ENCODE measurements around the gene PSMG4. TPM values are rescaled to one million over a fixed set of nuclear protein-coding genes. Genes with fewer than 3 reads are reported as not detected.

Gene PSMG4
- total and polyA plus RNA-seq, 7 experiments from 2014 or later = 15.6 to 81.7 (median 42.5) TPM

- H3K27me3 Mint-ChIP-seq = peaks cover 0 to 6% (median 0%) of the 10 kb centered on the region in 5 donors
- H3K4me1 Mint-ChIP-seq = peaks cover 0 to 5% (median 0%) of the 10 kb centered on the region in 7 donors
- H3K36me3 Mint-ChIP-seq = peaks cover 0 to 55% (median 36%) of the 10 kb centered on the region in 5 donors
- CTCF ChIA-PET = no interaction called here
- no peak overlapping the region for H3K4me3 Mint-ChIP-seq
- H3K36me3 ChIP-seq (ENCODE audit: control insufficient read depth in 2 of 3, insufficient read depth in 3 of 3, low read length in 3 of 3) = peaks cover 0 to 9% (median 0%) of the 10 kb centered on the region in 3 experiments
- no peaks in the 10 kb centered on the region for H3K27me3 ChIP-seq (ENCODE audit: control insufficient read depth in 2 of 2, insufficient read depth in 2 of 2, low read length in 2 of 2)
- POLR2A ChIA-PET = no interaction called here
- no peak overlapping the region for H3K27ac ChIP-seq (ENCODE audit: low read depth, low read length)
- H3K9me3 Mint-ChIP-seq = peaks cover 0 to 6% (median 0%) of the 10 kb centered on the region in 11 donors
- H3K9me3 ChIP-seq (ENCODE audit: control insufficient read depth in 2 of 3, low read length in 3 of 3) = peaks cover 0 to 4% (median 0%) of the 10 kb centered on the region in 3 experiments
- DNase-seq = no peak
- intact Hi-C loops (cut with micrococcal nuclease) = no loop called here
- no peak overlapping the region for H3K27ac Mint-ChIP-seq
- no peaks in the 10 kb centered on the region for H3K4me1 ChIP-seq (ENCODE audit: control insufficient read depth in 2 of 2, insufficient read depth in 2 of 2, low read length in 2 of 2)
- ATAC-seq = no peak
- H3K4me3 ChIP-seq (ENCODE audit: low read length) = no peak overlapping the region
These were observed 46.4 kb downstream of the PSMG4 start for GRCh38 chr6:3305216-3305565.

- H3K4me1 Mint-ChIP-seq = peaks cover 0 to 5% (median 0%) of the 10 kb centered on the region in 7 donors
- no peak overlapping the region for H3K4me3 ChIP-seq (ENCODE audit: low read length)
- peaks cover 0 to 6% (median 0%) of the 10 kb centered on the region in 5 donors for H3K27me3 Mint-ChIP-seq
- H3K36me3 ChIP-seq (ENCODE audit: control insufficient read depth in 2 of 3, insufficient read depth in 3 of 3, low read length in 3 of 3) = peaks cover 0 to 9% (median 0%) of the 10 kb centered on the region in 3 experiments
- ATAC-seq (no peak), DNase-seq (no peak)
- ChIA-PET POLR2A (no interaction called here), CTCF (interaction anchor here (0.6 kb wide), 1 partner anchor 121 kb away, joined by 3 read pairs; no protein-coding TSS in a partner anchor)
- intact Hi-C loops (cut with micrococcal nuclease) = no loop called here
- no peak overlapping the region for H3K4me3 Mint-ChIP-seq
- peaks cover 0 to 55% (median 36%) of the 10 kb centered on the region in 5 donors for H3K36me3 Mint-ChIP-seq
- H3K9me3 ChIP-seq (ENCODE audit: control insufficient read depth in 2 of 3, low read length in 3 of 3) = peaks cover 0 to 4% (median 0%) of the 10 kb centered on the region in 3 experiments
- H3K9me3 Mint-ChIP-seq = peaks cover 0 to 6% (median 0%) of the 10 kb centered on the region in 11 donors
- no peaks in the 10 kb centered on the region for H3K4me1 ChIP-seq (ENCODE audit: control insufficient read depth in 2 of 2, insufficient read depth in 2 of 2, low read length in 2 of 2)
- no peak overlapping the region for H3K27ac ChIP-seq (ENCODE audit: low read depth, low read length)
- no peaks in the 10 kb centered on the region for H3K27me3 ChIP-seq (ENCODE audit: control insufficient read depth in 2 of 2, insufficient read depth in 2 of 2, low read length in 2 of 2)
- H3K27ac Mint-ChIP-seq = no peak overlapping the region
These were observed 47.1 kb downstream of the PSMG4 start for GRCh38 chr6:3305831-3306230.

GRCh38 chr6:3306848-3307247 is 48.1 kb downstream of the PSMG4 start:
- peaks cover 0 to 5% (median 0%) of the 10 kb centered on the region in 7 donors for H3K4me1 Mint-ChIP-seq
- no peak overlapping the region for H3K4me3 ChIP-seq (ENCODE audit: low read length)
- H3K27ac ChIP-seq (ENCODE audit: low read depth, low read length) = no peak overlapping the region
- no peak overlapping the region for H3K4me3 Mint-ChIP-seq
- no peak for ATAC-seq
- H3K9me3 ChIP-seq (ENCODE audit: control insufficient read depth in 2 of 3, low read length in 3 of 3) = peaks cover 0 to 4% (median 0%) of the 10 kb centered on the region in 3 experiments
- H3K9me3 Mint-ChIP-seq = peaks cover 0 to 6% (median 0%) of the 10 kb centered on the region in 11 donors
- H3K36me3 Mint-ChIP-seq = peaks cover 0 to 55% (median 36%) of the 10 kb centered on the region in 5 donors
- peaks cover 0 to 6% (median 0%) of the 10 kb centered on the region in 5 donors for H3K27me3 Mint-ChIP-seq
- POLR2A ChIA-PET = no interaction called here
- intact Hi-C loops (cut with micrococcal nuclease) = no loop called here
- H3K27ac Mint-ChIP-seq = no peak overlapping the region
- H3K4me1 ChIP-seq (ENCODE audit: control insufficient read depth in 2 of 2, insufficient read depth in 2 of 2, low read length in 2 of 2) = no peaks in the 10 kb centered on the region
- DNase-seq = no peak
- CTCF ChIA-PET = no interaction called here
- H3K27me3 ChIP-seq (ENCODE audit: control insufficient read depth in 2 of 2, insufficient read depth in 2 of 2, low read length in 2 of 2) = no peaks in the 10 kb centered on the region
- H3K36me3 ChIP-seq (ENCODE audit: control insufficient read depth in 2 of 3, insufficient read depth in 3 of 3, low read length in 3 of 3) = peaks cover 0 to 9% (median 0%) of the 10 kb centered on the region in 3 experiments

DNA sequence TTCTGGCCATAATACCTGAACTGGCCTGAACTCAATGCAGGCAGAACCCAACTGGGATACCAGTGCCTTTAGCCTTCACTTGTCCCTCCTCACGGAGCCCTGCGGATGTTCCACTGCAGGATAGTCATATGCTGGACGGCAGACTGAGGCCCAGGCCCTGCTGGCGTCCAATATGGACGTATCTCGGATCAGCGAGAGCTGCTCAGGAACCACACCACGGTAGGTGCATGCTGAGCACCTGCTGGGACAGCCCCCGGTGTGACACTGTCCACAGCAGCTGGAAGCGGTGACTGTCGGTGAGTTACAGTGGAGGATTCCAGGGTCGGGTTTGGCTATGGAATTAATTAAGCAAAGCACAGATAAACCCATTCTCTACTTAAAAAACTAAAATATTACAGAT is 48.7 kb downstream of the PSMG4 start:
- intact Hi-C loops (cut with micrococcal nuclease) = no loop called here
- Histone ChIP-seq H3K4me1 (ENCODE audit: control insufficient read depth in 2 of 2, insufficient read depth in 2 of 2, low read length in 2 of 2) (no peaks in the 10 kb centered on the region), H3K9me3 (ENCODE audit: control insufficient read depth in 2 of 3, low read length in 3 of 3) (peaks cover 0 to 4% (median 0%) of the 10 kb centered on the region in 3 experiments), H3K4me3 (ENCODE audit: low read length) (no peak overlapping the region), H3K27me3 (ENCODE audit: control insufficient read depth in 2 of 2, insufficient read depth in 2 of 2, low read length in 2 of 2) (no peaks in the 10 kb centered on the region), H3K36me3 (ENCODE audit: control insufficient read depth in 2 of 3, insufficient read depth in 3 of 3, low read length in 3 of 3) (peaks cover 0 to 9% (median 0%) of the 10 kb centered on the region in 3 experiments), H3K27ac (ENCODE audit: low read depth, low read length) (no peak overlapping the region)
- no peak overlapping the region for H3K27ac Mint-ChIP-seq
- H3K4me3 Mint-ChIP-seq = no peak overlapping the region
- POLR2A ChIA-PET = no interaction called here
- DNase-seq (no peak), ATAC-seq (no peak)
- H3K36me3 Mint-ChIP-seq = peaks cover 0 to 51% (median 33%) of the 10 kb centered on the region in 5 donors
- H3K9me3 Mint-ChIP-seq = peaks cover 0 to 6% (median 0%) of the 10 kb centered on the region in 11 donors
- H3K27me3 Mint-ChIP-seq = peaks cover 0 to 5% (median 0%) of the 10 kb centered on the region in 5 donors
- CTCF ChIA-PET = no interaction called here
- H3K4me1 Mint-ChIP-seq = peaks cover 0 to 5% (median 0%) of the 10 kb centered on the region in 7 donors

GRCh38 chr6:3308106-3308505 is 49.4 kb downstream of the PSMG4 start:
- Histone ChIP-seq H3K27me3 (ENCODE audit: control insufficient read depth in 2 of 2, insufficient read depth in 2 of 2, low read length in 2 of 2) (no peaks in the 10 kb centered on the region), H3K9me3 (ENCODE audit: control insufficient read depth in 2 of 3, low read length in 3 of 3) (peaks cover 0 to 2% (median 0%) of the 10 kb centered on the region in 3 experiments), H3K4me1 (ENCODE audit: control insufficient read depth in 2 of 2, insufficient read depth in 2 of 2, low read length in 2 of 2) (no peaks in the 10 kb centered on the region), H3K27ac (ENCODE audit: low read depth, low read length) (no peak overlapping the region), H3K4me3 (ENCODE audit: low read length) (no peak overlapping the region), H3K36me3 (ENCODE audit: control insufficient read depth in 2 of 3, insufficient read depth in 3 of 3, low read length in 3 of 3) (peaks cover 0 to 9% (median 0%) of the 10 kb centered on the region in 3 experiments)
- Mint-ChIP-seq H3K9me3 (peaks cover 0 to 3% (median 0%) of the 10 kb centered on the region in 11 donors), H3K4me3 (no peak overlapping the region), H3K27me3 (peaks cover 0 to 5% (median 0%) of the 10 kb centered on the region in 5 donors), H3K4me1 (peaks cover 0 to 5% (median 0%) of the 10 kb centered on the region in 7 donors), H3K36me3 (peaks cover 0 to 49% (median 26%) of the 10 kb centered on the region in 5 donors), H3K27ac (no peak overlapping the region)
- no peak for ATAC-seq
- DNase-seq = no peak
- POLR2A ChIA-PET = no interaction called here
- intact Hi-C loops (cut with micrococcal nuclease) = no loop called here
- CTCF ChIA-PET = no interaction called here

DNA sequence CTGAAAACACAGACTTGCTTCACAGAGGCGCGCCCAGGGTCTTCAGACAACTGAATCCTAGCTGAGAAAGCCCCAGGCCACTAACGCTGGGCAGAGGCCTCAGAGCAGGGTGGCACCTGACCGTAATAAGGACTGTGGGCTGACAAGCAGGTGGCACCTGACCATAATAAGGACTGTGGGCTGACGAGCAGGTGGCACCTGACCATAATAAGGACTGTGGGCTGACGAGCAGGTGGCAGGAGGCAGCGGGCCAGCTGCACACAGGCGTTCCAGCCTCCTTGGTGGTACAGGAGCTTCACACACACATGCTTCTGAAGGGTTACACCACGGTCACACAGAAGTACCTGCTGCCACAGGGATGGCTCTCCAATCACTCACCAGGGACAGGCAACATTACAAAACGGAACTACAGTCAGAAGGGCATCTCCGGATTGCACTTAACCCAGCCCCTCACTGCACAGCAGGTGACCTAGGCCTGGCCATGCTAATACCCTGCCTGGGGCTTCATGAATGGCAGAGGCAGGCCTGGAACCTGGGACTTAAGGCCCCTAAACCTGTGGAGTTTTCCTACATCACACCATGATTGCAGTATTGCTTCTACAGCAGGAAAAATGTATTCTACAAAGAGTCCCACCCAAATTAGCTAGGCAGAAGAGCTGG is 50.8 kb downstream of the PSMG4 start:
- Mint-ChIP-seq H3K9me3 (peaks cover 0 to 2% (median 0%) of the 10 kb centered on the region in 11 donors), H3K4me3 (no peak overlapping the region), H3K27ac (no peak overlapping the region), H3K4me1 (peaks cover 0 to 6% (median 0%) of the 10 kb centered on the region in 7 donors), H3K27me3 (peaks cover 0 to 4% (median 0%) of the 10 kb centered on the region in 5 donors), H3K36me3 (peaks cover 0 to 39% (median 20%) of the 10 kb centered on the region in 5 donors)
- no peaks in the 10 kb centered on the region for H3K27me3 ChIP-seq (ENCODE audit: control insufficient read depth in 2 of 2, insufficient read depth in 2 of 2, low read length in 2 of 2)
- DNase-seq = no peak
- no peak overlapping the region for H3K4me3 ChIP-seq (ENCODE audit: low read length)
- peaks cover 0 to 9% (median 0%) of the 10 kb centered on the region in 3 experiments for H3K36me3 ChIP-seq (ENCODE audit: control insufficient read depth in 2 of 3, insufficient read depth in 3 of 3, low read length in 3 of 3)
- ChIA-PET POLR2A (no interaction called here), CTCF (no interaction called here)
- no peaks in the 10 kb centered on the region for H3K4me1 ChIP-seq (ENCODE audit: control insufficient read depth in 2 of 2, insufficient read depth in 2 of 2, low read length in 2 of 2)
- H3K9me3 ChIP-seq (ENCODE audit: control insufficient read depth in 2 of 3, low read length in 3 of 3) = no peaks in the 10 kb centered on the region
- intact Hi-C loops (cut with micrococcal nuclease) = no loop called here
- no peak for ATAC-seq
- no peak overlapping the region for H3K27ac ChIP-seq (ENCODE audit: low read depth, low read length)

All from naive thymus-derived CD4-positive, alpha-beta T cell (primary cell).